ENCODE measurements around the gene UBE4A.
"Not testable (repeated sequence)": the region's sequence is repeated elsewhere in the genome, so short reads cannot be mapped to it uniquely, and the experiment has no call there.

UBE4A gene

DNA sequence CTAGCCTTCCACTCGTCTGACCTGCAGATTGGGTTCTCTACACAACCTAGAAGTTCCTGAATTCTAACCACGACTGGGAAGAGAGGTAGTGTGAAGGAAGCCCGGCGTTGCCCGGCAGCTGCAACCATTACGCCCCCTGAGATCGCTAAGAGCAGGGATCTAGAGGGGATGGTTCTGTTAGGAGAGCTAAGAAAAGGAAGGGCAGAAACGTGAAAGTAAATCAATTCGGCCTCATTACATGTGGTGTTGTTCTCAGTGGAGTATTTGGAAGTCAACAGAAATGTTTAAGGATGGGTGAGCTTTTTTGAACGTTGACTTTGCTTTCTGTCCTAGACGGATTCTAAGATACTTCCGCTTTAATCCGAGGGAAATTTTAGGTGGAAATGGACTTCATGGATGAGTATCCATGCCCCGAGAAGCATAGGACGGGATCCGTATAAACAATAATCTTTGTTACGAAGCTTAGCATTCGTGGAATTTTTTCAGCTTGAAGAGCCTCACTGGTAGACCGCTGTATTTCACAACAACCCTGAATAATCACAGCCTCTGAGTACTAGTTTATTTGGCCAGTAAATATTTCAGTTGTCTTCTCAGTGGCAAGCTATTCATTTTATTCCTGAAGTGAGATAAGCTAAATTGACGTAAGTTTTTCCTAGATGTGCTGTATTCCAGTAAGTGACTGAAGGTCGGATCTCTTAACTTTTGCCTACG, 42.6 kb downstream of the UBE4A start:
- no peak for DNase-seq (ENCODE audit: low spot score)

GRCh38 chr11:118402594-118402993, 43.2 kb downstream of the UBE4A start:
- not testable (repeated sequence) for DNase-seq (ENCODE audit: low spot score)

- DNase-seq (ENCODE audit: low spot score) = no peak
Observed at GRCh38 chr11:118406599-118407166, 47.3 kb downstream of the UBE4A start.

- no peak for DNase-seq (ENCODE audit: low spot score)
Observed at GRCh38 chr11:118410055-118410745, 50.8 kb downstream of the UBE4A start.

DNA sequence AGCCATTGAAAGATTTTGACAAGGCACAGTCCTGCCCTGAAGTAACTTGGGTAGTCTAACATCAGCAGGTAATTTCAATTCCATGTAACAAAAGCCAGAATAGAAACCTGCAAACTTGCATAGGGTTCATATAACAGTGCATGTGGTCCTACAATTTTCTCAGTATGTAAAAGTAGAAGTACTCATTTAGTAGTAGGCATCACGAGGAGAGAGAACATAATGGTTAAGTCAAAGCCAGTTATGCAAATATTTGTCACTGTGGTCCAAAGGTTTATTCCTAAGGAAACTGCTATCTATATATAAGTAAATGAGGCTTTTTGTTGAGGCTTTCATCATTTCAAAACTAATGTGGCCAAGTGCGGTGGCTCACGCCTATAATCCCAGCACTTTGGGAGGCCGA, 52.1 kb downstream of the UBE4A start:
- no peak for DNase-seq (ENCODE audit: low spot score)

- DNase-seq (ENCODE audit: low spot score) = no peak
Observed at GRCh38 chr11:118412921-118413320, 53.5 kb downstream of the UBE4A start.

DNA sequence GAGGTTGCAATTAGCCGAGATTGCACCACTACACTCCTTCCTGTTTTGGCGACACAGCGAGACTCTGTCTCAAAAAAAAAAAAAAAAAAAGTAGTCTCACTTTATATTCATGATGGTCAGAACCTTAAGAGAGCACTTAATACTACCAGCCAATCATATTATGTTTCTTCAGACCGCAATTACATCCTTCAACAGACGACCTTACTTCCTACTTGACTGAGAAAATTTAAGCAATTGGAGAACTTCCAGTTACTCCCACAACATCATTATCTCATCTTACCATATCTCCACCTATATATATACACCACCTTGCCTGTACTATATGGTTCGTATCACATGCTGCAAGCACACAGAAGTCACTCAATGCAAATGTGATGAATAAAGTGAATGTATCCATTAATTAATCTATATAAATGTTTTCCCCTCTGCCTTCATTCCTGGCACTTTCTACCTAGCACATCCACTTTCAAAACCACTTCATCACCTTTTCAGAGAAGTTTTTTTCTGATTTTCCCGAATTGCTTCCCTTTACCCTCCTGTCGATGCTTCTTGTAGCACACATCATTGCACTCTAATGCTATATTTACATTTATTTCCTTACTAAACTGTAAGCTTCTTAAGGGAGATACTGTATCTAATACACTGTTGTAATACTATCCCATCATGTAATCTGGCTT, 55.8 kb downstream of the UBE4A start:
- no peak for DNase-seq (ENCODE audit: low spot score)

- no peak for DNase-seq (ENCODE audit: low spot score)
Observed at GRCh38 chr11:118415739-118416068, 56.3 kb downstream of the UBE4A start.

DNA sequence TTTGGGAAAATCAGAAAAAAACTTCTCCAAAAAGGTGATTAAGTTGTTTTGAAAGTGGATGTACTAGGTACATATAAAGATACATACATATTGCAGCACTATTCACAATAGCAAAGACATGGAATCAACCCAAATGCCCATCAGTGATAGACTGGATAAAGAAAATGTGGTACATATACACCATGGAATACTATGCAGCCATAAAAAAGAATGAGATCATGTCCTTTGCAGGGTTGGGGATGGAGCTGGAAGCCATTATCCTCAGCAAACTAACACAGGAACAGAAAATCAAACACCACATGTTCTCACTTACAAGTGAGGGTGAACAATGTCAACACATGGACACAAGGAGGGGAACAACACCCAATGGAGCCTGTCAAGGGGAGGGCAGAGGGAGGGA, 57.5 kb downstream of the UBE4A start:
- DNase-seq (ENCODE audit: low spot score) = not testable (repeated sequence)

DNA sequence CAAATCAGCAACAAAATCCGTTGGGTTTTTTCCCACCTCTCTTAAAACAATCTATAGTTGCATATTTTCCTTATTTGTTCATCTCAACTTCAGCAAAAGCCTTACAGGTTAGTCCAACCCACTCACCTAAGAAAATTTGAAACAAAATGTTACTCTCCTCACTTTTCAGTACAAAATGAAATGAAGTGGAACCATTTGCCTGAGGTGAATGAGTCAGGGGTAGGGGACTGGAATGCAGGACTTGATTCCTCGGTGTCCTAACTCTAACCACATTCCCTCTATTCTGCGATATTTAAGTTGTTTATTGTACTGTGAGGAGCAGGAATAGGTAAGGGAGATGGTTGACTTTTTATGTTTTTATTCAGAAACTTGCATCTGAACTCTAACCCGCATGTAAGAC, 58.4 kb downstream of the UBE4A start:
- no peak for DNase-seq (ENCODE audit: low spot score)

GRCh38 chr11:118418766-118419165, 59.4 kb downstream of the UBE4A start:
- no peak for DNase-seq (ENCODE audit: low spot score)

GRCh38 chr11:118427707-118428106, 68.3 kb downstream of the UBE4A start:
- no peak for DNase-seq (ENCODE audit: low spot score)

GRCh38 chr11:118430956-118431355, 71.6 kb downstream of the UBE4A start:
- DNase-seq (ENCODE audit: low spot score) = no peak

DNA sequence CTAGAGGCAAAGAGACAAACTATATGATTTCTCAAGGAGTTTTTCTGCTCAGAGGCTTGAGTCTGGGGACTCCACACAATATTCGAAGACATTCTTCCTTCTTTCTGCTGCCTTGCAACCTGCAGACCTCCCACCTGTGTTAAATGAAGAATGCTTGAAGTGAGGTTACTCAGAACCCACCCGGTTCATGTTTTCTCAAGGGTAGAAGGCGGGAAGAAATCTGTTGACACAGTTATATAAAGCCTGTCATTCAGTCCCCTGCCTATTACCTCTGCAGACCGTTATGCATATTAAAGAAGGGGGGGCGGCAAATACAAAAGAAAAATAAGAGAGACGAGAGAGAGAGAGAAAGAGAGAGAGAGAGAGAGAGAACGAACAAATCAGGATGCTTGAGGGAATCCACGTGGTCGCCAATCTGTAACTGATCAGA, 74.7 kb downstream of the UBE4A start:
- DNase-seq (ENCODE audit: low spot score) = no peak

- peak; percentile 72 for DNase-seq (ENCODE audit: low spot score)
Observed at GRCh38 chr11:118434553-118435289, 75.3 kb downstream of the UBE4A start.

DNA sequence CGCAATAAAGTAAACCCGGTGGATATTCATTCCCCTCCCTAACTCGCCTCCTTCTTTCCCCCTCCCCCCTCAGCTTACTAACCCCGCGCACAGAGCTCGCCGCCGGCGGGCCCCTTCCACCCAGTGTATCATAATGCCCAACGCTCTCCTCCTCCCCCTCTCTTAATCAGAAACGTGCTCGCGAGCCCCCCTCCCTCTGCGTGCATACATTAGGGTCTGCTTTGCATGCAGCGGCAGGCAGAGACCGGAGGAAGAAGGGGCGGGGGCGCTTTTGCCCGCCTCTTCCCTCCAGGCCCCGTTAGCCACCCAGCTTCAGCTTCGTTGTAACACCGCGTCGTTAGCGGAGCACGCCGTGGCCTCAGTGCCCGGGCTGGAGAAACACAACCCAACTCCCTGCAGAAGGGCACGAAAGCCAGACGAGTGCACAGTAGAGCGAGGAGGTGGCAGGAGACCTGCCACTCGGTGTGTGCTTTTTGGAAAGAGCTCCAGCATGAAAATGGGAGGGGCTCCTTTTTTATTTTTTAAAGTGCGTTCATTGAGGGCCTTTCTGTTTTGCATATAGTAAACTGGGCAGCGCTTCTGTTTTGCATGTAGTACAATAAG, 76.0 kb downstream of the UBE4A start:
- DNase-seq (ENCODE audit: low spot score) = peak; percentile 82

- DNase-seq (ENCODE audit: low spot score) = peak; percentile 100
Observed at GRCh38 chr11:118435893-118436624, 76.7 kb downstream of the UBE4A start, which contains the start of gene KMT2A. Gene KMT2A (plus strand): TSS chr11:118436492. CDS start chr11:118436513, 21 bp downstream.

GRCh38 chr11:118436639-118437207, 77.3 kb downstream of the UBE4A start:
- DNase-seq (ENCODE audit: low spot score) = peak; percentile 70

DNA sequence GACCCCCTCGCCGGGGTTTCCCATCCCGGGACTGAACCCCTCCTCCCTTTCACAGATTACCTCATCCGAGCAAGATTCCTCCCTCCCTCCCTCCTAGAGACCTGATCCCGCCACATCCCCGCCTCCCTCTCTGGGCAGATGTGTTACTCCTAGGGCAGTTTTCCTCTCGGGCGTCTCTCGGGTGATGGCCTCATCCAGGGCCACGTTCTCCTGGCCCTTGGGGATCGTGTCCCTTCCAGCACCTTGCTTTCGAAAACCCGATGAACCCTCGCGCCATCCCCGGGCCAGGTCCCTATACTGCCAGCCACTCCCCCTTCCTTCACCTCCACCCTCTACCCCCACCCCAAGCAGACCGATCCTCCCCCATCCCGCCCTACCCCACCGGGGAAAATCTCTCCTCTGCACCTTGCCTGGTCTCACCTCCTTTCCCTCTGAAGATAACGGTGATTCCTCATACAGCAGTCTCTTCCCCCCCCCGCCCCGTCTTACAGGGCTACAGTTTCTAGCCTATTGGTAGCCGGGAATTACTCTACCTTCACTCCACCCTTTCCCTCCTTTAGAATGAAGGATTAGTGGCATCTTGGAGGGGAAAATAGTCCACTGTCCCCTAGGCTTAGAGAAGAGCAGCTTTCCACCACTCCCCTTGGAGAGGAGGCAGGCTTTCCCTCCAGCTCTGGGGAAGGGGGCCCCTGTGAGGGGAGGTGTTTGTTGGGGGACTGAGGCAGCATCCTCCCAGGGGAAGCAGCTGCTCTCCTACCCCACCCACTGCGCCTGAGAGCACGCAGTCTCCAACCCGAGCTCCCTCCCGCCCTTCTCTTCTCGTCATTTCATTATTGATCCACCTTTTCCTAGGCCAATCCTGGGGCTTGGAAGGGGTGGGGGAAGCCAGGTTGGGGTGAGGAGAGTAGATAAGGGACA, 78.1 kb downstream of the UBE4A start:
- no peak for DNase-seq (ENCODE audit: low spot score)
